ENCODE measurements around the gene CELF2.

Gene CELF2

DNA sequence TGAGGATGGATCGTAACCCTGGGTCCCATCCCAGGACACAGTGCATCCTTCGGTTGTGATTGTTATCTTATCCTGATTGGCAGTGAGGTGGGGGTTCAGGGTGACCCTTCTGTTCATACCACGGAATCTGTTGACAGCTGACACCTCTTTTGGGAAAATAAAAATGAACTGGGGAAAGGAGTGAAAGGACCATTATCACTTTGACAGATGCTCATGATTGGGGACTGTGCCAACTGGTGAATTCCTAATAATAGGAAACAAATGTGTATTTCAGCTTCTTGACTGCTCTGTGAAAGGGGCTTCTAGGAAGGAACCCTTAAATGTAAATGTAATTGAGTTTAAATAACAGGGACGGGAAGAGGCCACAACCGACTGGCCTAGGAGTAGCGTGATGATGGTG is 65.4 kb downstream of the CELF2 start:
- H3K4me3 ChIP-seq (ENCODE audit: low read depth, low read length), result no peak overlapping the region
- TF ChIP-seq POLR2A (IDR thresholded peaks at IDR 0.05; ENCODE audit: extremely low read depth, insufficient read length) (no peak), MYC (IDR thresholded peaks at IDR 0.05; ENCODE audit: low read depth, low read length) (no peak)
- TF ChIP-seq, protein P1, sequence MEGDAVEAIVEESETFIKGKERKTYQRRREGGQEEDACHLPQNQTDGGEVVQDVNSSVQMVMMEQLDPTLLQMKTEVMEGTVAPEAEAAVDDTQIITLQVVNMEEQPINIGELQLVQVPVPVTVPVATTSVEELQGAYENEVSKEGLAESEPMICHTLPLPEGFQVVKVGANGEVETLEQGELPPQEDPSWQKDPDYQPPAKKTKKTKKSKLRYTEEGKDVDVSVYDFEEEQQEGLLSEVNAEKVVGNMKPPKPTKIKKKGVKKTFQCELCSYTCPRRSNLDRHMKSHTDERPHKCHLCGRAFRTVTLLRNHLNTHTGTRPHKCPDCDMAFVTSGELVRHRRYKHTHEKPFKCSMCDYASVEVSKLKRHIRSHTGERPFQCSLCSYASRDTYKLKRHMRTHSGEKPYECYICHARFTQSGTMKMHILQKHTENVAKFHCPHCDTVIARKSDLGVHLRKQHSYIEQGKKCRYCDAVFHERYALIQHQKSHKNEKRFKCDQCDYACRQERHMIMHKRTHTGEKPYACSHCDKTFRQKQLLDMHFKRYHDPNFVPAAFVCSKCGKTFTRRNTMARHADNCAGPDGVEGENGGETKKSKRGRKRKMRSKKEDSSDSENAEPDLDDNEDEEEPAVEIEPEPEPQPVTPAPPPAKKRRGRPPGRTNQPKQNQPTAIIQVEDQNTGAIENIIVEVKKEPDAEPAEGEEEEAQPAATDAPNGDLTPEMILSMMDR (IDR thresholded peaks at IDR 0.05; ENCODE audit: low read depth, low read length), result no peak
- TF ChIP-seq, protein P2, sequence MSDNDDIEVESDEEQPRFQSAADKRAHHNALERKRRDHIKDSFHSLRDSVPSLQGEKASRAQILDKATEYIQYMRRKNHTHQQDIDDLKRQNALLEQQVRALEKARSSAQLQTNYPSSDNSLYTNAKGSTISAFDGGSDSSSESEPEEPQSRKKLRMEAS (IDR thresholded peaks at IDR 0.05; ENCODE audit: low read depth, low read length), result no peak
- no peak for DNase-seq (ENCODE audit: low read depth)

DNA sequence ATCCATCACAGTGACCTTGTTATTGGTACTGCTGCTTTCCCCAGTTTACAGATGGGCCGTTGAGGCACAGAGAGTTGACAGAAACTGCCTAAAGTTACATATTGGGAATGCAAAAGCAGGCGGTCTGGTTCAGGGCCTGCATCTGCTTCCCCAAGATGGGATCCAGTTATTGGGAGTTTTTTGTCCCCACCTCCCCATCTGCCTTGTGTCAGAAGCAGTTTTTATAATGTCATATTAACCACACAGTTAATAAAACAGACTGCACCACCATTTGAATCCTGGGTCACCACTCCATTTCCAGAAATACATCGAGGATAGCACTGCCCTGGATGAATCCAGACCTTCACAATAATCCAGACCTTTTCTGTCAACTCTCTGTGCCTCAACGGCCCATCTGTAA is 67.9 kb downstream of the CELF2 start:
- H3K4me3 ChIP-seq (ENCODE audit: low read depth, low read length), result no peak overlapping the region
- DNase-seq (ENCODE audit: low read depth), result no peak
- TF ChIP-seq, protein P2 (IDR thresholded peaks at IDR 0.05; ENCODE audit: low read depth, low read length), result no peak
- TF ChIP-seq POLR2A (IDR thresholded peaks at IDR 0.05; ENCODE audit: extremely low read depth, insufficient read length), result no peak

DNA sequence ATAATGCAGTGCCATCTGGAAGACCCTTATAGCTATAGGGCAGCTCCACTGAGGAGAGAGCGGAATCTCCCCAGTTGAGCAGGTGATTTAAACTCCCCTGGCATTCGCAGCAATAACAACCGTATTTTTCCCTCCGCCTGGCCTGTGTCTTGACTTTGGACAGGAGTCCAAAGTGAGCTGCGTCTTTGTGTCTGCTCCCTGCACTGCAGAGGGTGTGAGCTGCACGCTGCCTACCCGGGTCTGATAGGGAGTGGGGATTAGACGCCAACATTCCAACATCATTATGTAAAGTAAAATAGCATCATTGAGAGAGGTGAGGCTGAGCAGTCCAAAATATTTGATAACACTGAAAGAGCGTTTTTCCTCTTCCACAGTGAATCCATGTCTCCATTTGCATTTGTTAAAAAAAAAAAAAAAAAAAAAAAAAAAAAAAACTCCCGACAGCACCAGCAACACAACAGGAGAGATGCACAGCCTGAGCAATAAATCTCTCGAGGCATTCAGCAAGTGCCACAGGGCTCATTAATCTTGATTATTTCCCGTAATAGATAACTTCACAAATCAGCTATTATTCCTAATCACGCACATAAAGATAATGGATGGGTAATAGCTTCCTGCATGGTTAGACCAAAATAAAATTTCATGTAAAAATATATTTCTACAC is 68.6 kb downstream of the CELF2 start:
- no peak overlapping the region for H3K4me3 ChIP-seq (ENCODE audit: low read depth, low read length)
- DNase-seq (ENCODE audit: low read depth), result no peak
- TF ChIP-seq, protein P1 (IDR thresholded peaks at IDR 0.05; ENCODE audit: low read depth, low read length), result no peak
- no peak for TF ChIP-seq MYC (IDR thresholded peaks at IDR 0.05; ENCODE audit: low read depth, low read length)
- TF ChIP-seq POLR2A (IDR thresholded peaks at IDR 0.05; ENCODE audit: extremely low read depth, insufficient read length), result no peak

DNA sequence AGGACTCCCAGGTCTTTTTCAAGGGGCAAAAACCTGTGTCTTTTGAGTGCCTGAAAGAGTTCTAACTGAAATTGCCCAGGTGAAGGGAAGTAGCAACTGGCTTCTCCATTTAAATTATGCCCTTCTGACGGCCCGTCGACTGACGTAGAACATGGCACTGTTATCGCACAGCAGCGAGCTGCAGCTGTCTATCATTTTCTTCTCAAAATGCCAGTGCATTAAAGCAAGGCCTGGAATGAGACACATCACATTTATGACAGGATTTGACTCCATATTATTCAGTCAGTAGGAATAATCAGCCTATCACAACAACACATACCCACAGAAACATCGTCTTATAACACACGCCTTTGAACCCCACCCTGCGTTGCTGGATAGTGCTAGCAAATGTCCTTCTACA is 69.7 kb downstream of the CELF2 start:
- TF ChIP-seq POLR2A (IDR thresholded peaks at IDR 0.05; ENCODE audit: extremely low read depth, insufficient read length) (no peak), MYC (IDR thresholded peaks at IDR 0.05; ENCODE audit: low read depth, low read length) (no peak)
- TF ChIP-seq, protein P2 (IDR thresholded peaks at IDR 0.05; ENCODE audit: low read depth, low read length), result no peak
- TF ChIP-seq, protein P1 (IDR thresholded peaks at IDR 0.05; ENCODE audit: low read depth, low read length), result no peak
- DNase-seq (ENCODE audit: low read depth), result no peak
- no peak overlapping the region for H3K4me3 ChIP-seq (ENCODE audit: low read depth, low read length)

DNA sequence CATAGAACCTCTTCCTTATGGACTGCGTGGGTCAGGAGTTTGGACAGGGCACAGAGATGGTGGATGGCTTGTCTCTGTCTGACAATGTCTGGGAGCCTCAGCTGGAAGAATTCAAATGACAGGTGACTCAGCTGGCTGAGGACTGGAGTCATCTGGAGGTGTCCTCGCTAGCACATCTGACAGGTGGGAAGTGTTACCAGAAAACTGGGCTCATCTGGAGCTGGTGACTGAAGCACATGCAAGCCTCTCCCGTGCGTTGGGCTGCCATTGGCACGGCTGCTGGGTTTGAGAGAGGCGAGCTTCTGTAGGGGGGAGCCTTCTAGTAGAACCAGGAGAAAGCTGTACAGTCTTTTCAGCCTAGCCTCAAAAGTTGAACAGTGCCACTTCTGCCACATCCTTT is 71.0 kb downstream of the CELF2 start:
- no peak for DNase-seq (ENCODE audit: low read depth)
- no peak overlapping the region for H3K4me3 ChIP-seq (ENCODE audit: low read depth, low read length)
- no peak for TF ChIP-seq POLR2A (IDR thresholded peaks at IDR 0.05; ENCODE audit: extremely low read depth, insufficient read length)
- TF ChIP-seq, protein P1 (IDR thresholded peaks at IDR 0.05; ENCODE audit: low read depth, low read length), result no peak
- TF ChIP-seq, protein P2 (IDR thresholded peaks at IDR 0.05; ENCODE audit: low read depth, low read length), result no peak
- no peak for TF ChIP-seq MYC (IDR thresholded peaks at IDR 0.05; ENCODE audit: low read depth, low read length)

DNA sequence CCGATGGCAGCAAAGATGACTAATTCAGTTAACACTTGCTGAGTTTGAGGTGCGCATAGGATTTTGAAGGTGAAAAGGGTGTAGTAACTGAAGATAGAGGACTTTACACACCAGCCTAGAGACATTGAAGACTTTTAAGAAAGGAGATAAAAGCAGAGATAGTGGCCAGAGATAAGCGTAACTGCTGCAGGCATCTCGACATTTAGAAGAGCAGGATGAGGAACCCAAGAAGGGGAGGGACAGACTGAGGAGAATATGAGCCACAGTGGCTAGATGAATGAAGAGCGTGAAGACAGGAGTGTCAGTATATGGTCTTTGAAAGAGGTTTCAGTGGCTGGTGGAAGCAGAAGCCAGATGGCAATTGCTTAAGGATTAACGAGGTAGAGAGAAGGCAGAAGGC is 71.6 kb downstream of the CELF2 start:
- H3K4me3 ChIP-seq (ENCODE audit: low read depth, low read length), result no peak overlapping the region
- no peak for DNase-seq (ENCODE audit: low read depth)
- TF ChIP-seq, protein P2 (IDR thresholded peaks at IDR 0.05; ENCODE audit: low read depth, low read length), result no peak
- TF ChIP-seq, protein P1 (IDR thresholded peaks at IDR 0.05; ENCODE audit: low read depth, low read length), result no peak
- TF ChIP-seq MYC (IDR thresholded peaks at IDR 0.05; ENCODE audit: low read depth, low read length), result no peak
- no peak for TF ChIP-seq POLR2A (IDR thresholded peaks at IDR 0.05; ENCODE audit: extremely low read depth, insufficient read length)

All from NB4 (cell line).